ENCODE results near the gene ARHGAP40. TPM values are rescaled to one million over a fixed set of nuclear protein-coding genes. Genes with fewer than 3 reads are reported as not detected.

The ARHGAP40 gene
- total RNA-seq, 1 donor from 2014 or later = not detected

DNA sequence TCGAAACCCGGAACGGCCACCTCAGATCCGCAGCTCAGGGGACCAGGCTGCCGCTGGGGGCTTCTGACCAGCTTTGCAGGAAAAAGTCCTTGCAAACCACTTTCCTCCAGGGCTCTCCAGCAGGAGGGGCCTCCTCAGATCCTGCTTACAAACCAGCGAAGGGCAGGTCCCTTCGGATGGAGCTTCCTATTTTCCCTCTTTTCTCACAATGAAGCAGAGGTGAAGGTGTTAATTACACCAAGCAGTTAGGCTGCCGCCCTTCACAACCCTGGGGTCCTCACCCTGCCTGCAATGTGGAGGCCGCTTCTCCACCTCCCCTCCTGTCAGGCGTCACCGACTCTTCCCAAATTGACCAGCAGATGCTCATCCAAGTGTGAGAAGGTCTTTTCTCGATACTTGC, 5.7 kb downstream of the ARHGAP40 start:
- H3K4me3 ChIP-seq = no peak overlapping the region
- H3K9me3 ChIP-seq (replicated peaks) = no peaks in the 10 kb centered on the region
- H3K27me3 ChIP-seq (ENCODE audit: low read depth) = peaks cover 69% of the 10 kb centered on the region
- no peaks in the 10 kb centered on the region for H3K36me3 ChIP-seq
- intact Hi-C loops (cut with micrococcal nuclease) = no loop called here
- DNase-seq = no peak
- no peaks in the 10 kb centered on the region for H3K4me1 ChIP-seq
- TF ChIP-seq CTCF (IDR thresholded peaks at IDR 0.05; ENCODE audit: borderline replicate concordance) = no peak
- H3K27ac ChIP-seq (replicated peaks) = no peak overlapping the region

- H3K9me3 ChIP-seq (replicated peaks) = no peaks in the 10 kb centered on the region
- H3K27me3 ChIP-seq (ENCODE audit: low read depth) = peaks cover 68% of the 10 kb centered on the region
Observed at GRCh38 chr20:38608188-38608587, 6.6 kb downstream of the ARHGAP40 start.

DNA sequence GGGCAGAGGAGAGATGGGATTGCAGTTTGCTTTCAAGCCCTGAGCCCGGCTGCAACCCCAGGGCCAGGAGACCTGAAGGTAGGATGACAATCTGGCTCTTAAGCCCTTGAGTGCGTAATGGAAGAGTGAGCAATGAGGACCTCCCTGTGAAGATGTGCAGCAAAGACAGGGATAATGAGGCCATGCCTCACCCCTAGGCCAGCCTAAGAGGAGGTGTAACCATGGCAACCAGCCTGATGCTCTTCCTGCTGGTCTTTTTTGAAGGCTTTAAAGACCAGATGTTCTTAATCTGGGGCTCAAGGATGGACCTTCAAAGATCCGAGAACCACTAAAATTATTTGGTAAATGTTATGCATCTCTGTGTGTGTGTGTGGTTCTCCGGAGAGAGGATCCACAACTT, 8.2 kb downstream of the ARHGAP40 start:
- DNase-seq = no peak
- H3K4me3 ChIP-seq = no peak overlapping the region
- intact Hi-C loops (cut with micrococcal nuclease) = no loop called here
- peaks cover 68% of the 10 kb centered on the region for H3K27me3 ChIP-seq (ENCODE audit: low read depth)
- H3K27ac ChIP-seq (replicated peaks) = no peak overlapping the region
- H3K4me1 ChIP-seq = no peaks in the 10 kb centered on the region
- no peaks in the 10 kb centered on the region for H3K36me3 ChIP-seq
- H3K9me3 ChIP-seq (replicated peaks) = no peaks in the 10 kb centered on the region
- TF ChIP-seq CTCF (IDR thresholded peaks at IDR 0.05; ENCODE audit: borderline replicate concordance) = no peak

More at GRCh38 chr20:38608188-38608587, 6.6 kb downstream of the ARHGAP40 start:
- no peak for DNase-seq
- no peak for TF ChIP-seq CTCF (IDR thresholded peaks at IDR 0.05; ENCODE audit: borderline replicate concordance)
- Histone ChIP-seq H3K36me3 (no peaks in the 10 kb centered on the region), H3K4me1 (no peaks in the 10 kb centered on the region), H3K27ac (replicated peaks) (no peak overlapping the region), H3K4me3 (no peak overlapping the region)
- intact Hi-C loops (cut with micrococcal nuclease) = no loop called here

DNA sequence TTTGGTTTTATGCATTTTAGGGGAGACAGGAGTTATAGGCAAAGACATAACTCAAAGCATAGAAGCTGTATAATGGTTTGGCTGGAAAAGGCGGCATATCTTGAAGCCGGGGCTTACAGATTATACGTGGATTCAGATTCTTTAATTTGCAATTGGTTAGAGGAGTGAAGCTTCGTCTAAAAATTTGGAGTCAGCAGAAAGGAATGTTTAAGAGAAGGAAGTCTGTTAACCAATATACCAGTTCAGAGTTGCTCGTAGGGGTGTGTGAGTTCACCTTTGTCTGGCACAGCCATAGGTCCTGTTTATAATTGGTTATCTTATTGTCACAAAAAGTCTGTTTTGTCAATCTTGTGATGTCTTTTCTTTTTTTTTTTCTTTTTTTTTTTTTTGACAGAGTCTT, 8.9 kb downstream of the ARHGAP40 start:
- H3K4me3 ChIP-seq = no peak overlapping the region
- no peak for DNase-seq
- TF ChIP-seq CTCF (IDR thresholded peaks at IDR 0.05; ENCODE audit: borderline replicate concordance) = no peak
- no peaks in the 10 kb centered on the region for H3K36me3 ChIP-seq
- no peaks in the 10 kb centered on the region for H3K9me3 ChIP-seq (replicated peaks)
- no peaks in the 10 kb centered on the region for H3K4me1 ChIP-seq
- H3K27me3 ChIP-seq (ENCODE audit: low read depth) = peaks cover 68% of the 10 kb centered on the region
- intact Hi-C loops (cut with micrococcal nuclease) = no loop called here
- H3K27ac ChIP-seq (replicated peaks) = no peak overlapping the region

DNA sequence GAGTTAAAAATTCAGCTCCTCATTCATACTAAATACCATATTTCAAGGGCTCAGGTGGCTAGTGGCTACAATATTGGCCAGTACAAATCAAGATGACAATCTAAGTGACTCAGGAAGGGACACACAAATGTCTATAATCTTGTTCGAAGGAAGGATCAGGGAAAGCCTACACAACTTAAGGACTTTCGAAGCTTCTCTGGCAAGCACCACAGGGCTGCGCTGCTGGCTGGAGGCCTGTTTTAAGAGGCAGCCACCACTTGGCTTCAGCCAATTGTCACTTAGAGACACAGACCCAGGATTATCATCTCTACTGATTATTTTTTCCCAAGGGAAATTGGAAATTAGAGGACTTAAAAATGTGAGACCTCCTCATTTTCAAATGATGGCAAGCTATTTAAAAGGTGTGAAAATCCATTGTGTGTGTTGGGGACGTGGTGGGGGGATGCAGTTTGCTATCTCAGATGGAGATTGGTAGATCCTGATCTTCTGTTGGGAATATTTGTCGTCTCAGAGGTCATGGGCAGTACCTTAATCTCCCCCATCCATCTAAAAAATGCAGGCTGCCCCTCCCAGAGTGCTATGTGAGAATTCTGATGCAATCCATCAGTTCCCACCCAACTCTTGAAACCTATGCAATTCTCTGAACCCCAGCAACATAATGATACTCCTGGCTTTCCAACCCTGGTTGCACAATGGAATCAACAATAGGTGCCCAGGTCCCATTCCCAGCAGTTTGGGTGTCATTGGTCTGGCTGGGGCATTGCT, 11.3 kb downstream of the ARHGAP40 start:
- Histone ChIP-seq H3K27ac (replicated peaks) (no peak overlapping the region), H3K4me3 (no peak overlapping the region), H3K9me3 (replicated peaks) (no peaks in the 10 kb centered on the region), H3K4me1 (no peaks in the 10 kb centered on the region), H3K27me3 (ENCODE audit: low read depth) (peaks cover 71% of the 10 kb centered on the region), H3K36me3 (no peaks in the 10 kb centered on the region)
- no peak for TF ChIP-seq CTCF (IDR thresholded peaks at IDR 0.05; ENCODE audit: borderline replicate concordance)
- intact Hi-C loops (cut with micrococcal nuclease) = no loop called here
- no peak for DNase-seq
